HepG2 (cell line): ENCODE measurements around the gene GDF11. TPM values are rescaled to one million over a fixed set of nuclear protein-coding genes. Genes with fewer than 3 reads are reported as not detected.

Experiments
- AHDC1 ChIP-seq: sonication (generic); formaldehyde crosslinking; IDR thresholded peaks from 2 replicates; pipeline ENCODE4 v1.5.1; 2020; ENCODE audit warnings: mild to moderate bottlenecking, missing genetic modification reagents, borderline replicate concordance
- CHD2 ChIP-seq: IDR thresholded peaks from 2 replicates; pipeline ENCODE4 v1.6.1; 2011; ENCODE audit warnings: low read depth, low read length, improper control_type of control experiment
- EHMT2 ChIP-seq: fragments of 200-600 bp; sonication (generic); IDR thresholded peaks from 2 replicates; pipeline ENCODE4 v1.7.0; 2017; ENCODE audit warnings: antibody characterized with exemption, low read depth, low read length, borderline replicate concordance
- FOSL2 ChIP-seq: sonication (generic); formaldehyde crosslinking; IDR thresholded peaks from 2 replicates; pipeline ENCODE4 v1.4.0; 2020; ENCODE audit warnings: missing genetic modification reagents
- HBP1 ChIP-seq: IDR thresholded peaks from 2 replicates; pipeline ENCODE4 v1.6.1; 2016; ENCODE audit warnings: low read depth, control low read depth
- RERE ChIP-seq: IDR thresholded peaks from 2 replicates; pipeline ENCODE4 v1.6.1; 2016; ENCODE audit warnings: low read depth, missing genetic modification reagents, missing compliant biosample characterization
- RORA ChIP-seq: sonication (generic); formaldehyde crosslinking; IDR thresholded peaks from 2 replicates; pipeline ENCODE4 v1.5.0; 2020; ENCODE audit warnings: mild to moderate bottlenecking, missing genetic modification reagents, moderate library complexity
- SMC3 ChIP-seq: IDR thresholded peaks from 2 replicates; pipeline ENCODE4 v1.6.1; 2011; ENCODE audit warnings: low read length, improper control_type of control experiment
- ZBTB46 ChIP-seq: sonication (generic); formaldehyde crosslinking; IDR thresholded peaks from 2 replicates; pipeline ENCODE4 v1.4.0; 2020; ENCODE audit warnings: mild to moderate bottlenecking, missing genetic modification reagents, borderline replicate concordance
- ZNF383 ChIP-seq: sonication (generic); formaldehyde crosslinking; IDR thresholded peaks from 2 replicates; pipeline ENCODE4 v1.4.0; 2020; ENCODE audit warnings: missing genetic modification reagents, mild to moderate bottlenecking, borderline replicate concordance
- ZNF513 ChIP-seq: sonication (generic); formaldehyde crosslinking; conservative IDR thresholded peaks from 2 replicates; pipeline ENCODE4 v1.5.0; 2020; ENCODE audit warnings: missing genetic modification reagents
- ZNF841 ChIP-seq: sonication (generic); formaldehyde crosslinking; IDR thresholded peaks from 2 replicates; pipeline ENCODE4 v1.8.1; 2023; ENCODE audit warnings: missing genetic modification reagents, borderline replicate concordance
- polyA plus RNA-seq, 8 experiments: library from polyadenylated mRNA; depleted of rRNA in 3 of 8; stranded (reverse) in 7 of 8; unstranded in 1 of 8; fragments of >200 nt; fragmentation: Illumina TruSeq in 4 of 8; extraction: Trizol in 4 of 8; gene quantifications; 2 replicates each; pipeline versions ENCODE4 v1.2.1 to v1.2.3, GENCODE V29; 2011 to 2016; ENCODE audit warnings: low read depth in 4 of 8, missing spikeins in 1 of 8, mixed read lengths in 1 of 8; ENCODE audit not compliant: insufficient read depth in 1 of 8
- total RNA-seq, 5 experiments: library from RNA; depleted of rRNA; stranded (reverse); fragments of >200 nt; fragmentation: Illumina TruSeq; extraction: Trizol; gene quantifications; 2 replicates each; pipeline ENCODE4 v1.2.3, GENCODE V29; 2016; ENCODE audit warnings: low read depth in 1 of 5

Gene GDF11
- total and polyA plus RNA-seq, 2 of the 13 experiments (the other 11 are each of a cell fraction or from before 2014, with no cell fraction given) = 0.63 to 1.5 TPM

DNA sequence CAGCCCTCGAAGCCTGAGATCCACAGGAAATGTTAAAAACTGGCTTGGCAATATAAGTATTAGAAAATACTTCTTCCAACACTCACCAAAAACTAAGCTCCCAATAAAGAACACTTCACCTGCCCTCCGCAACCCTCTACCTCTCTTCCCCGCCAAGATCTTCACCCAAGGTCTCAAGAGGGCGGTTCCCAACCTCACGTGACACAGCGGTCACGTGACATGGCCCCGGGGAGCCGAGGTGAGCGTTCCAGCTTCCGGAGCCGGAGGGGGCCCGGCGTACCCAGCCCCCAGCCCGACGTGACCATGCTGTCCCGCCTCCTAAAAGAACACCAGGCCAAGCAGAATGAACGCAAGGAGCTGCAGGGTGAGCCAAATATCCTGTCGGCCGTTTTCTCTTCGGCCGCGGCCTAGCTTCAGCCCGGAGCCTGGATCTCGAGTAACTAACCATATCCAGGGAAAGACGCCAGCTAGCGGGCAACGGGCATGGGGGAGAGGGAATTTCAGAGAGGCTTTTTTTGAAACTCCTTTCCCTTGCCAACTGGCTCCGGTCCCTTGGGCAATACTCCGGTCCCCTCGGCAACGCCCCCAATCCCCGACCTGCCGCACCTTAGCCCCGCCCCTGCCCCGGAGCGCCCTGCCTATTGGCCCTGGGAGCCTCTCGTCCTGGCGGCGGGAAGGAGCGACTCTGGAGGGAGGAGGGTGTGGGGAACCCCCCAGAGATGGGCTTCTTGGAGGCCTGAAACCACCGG is 26.9 kb upstream of the GDF11 start, which contains the start of gene BLOC1S1 (continued):
- no peak for TF ChIP-seq AHDC1
- TF ChIP-seq ZNF841 (CRISPR knock-in tag) = no peak
- TF ChIP-seq RORA (CRISPR knock-in tag) = no peak
- TF ChIP-seq EHMT2 = no peak; the same call in 1 of the 2 replicates
- TF ChIP-seq SMC3 = no peak
- no peak for TF ChIP-seq ZNF383 (CRISPR knock-in tag)
- TF ChIP-seq ZBTB46 (CRISPR knock-in tag) = no peak
- peak; percentile 55 for TF ChIP-seq FOSL2 (CRISPR knock-in tag)
- TF ChIP-seq HBP1 = peak; percentile 85; the same call in 1 of the 2 replicates
- TF ChIP-seq RERE (CRISPR knock-in tag) = 0 out of 2 replicates have a peak, but pooled peaks have one; percentile 33
- TF ChIP-seq ZNF513 (CRISPR knock-in tag) = no peak
- TF ChIP-seq CHD2 = no peak
